ENCODE data around the gene ZNF512. TPM values are rescaled to one million over a fixed set of nuclear protein-coding genes. Genes with fewer than 3 reads are reported as not detected.
"Not testable (repeated sequence)": the region's sequence is repeated elsewhere in the genome, so short reads cannot be mapped to it uniquely, and the experiment has no call there.

ZNF512 gene
- total and polyA plus RNA-seq, 8 donors: 6.1 to 20.5 (median 10.0) TPM

- Histone ChIP-seq H3K36me3 (peaks cover 0 to 3% (median 2%) of the 10 kb centered on the region in 3 donors), H3K27ac (peak overlapping the region; percentile 16 to 77 (median 48)), H3K9me3 (no peaks in the 10 kb centered on the region), H3K4me3 (peak overlapping the region; percentile 63 to 85 (median 77)), H3K27me3 (no peaks in the 10 kb centered on the region), H3K4me1 (peaks cover 0 to 17% (median 4%) of the 10 kb centered on the region in 3 donors)
- TF ChIP-seq CTCF (IDR thresholded peaks at IDR 0.05): no peak
- intact Hi-C loops (cut with DNase I): no loop called here
- DNase-seq (peak in 1 of 6 donors; percentile 62), FAIRE-seq (no peak), ATAC-seq (peak; percentile 51 to 71 (median 68))
- WGBS, 2 donors: 2 to 4% methylated on average over 19 to 21 of the region's 21 CpGs
Observed at GRCh38 chr2:27627963-27628766, 45.3 kb downstream of the ZNF512 start.

- intact Hi-C loops (cut with DNase I): no loop called here
- Histone ChIP-seq H3K4me3 (peak within 1 kb of the TSS; percentile 63 to 85 (median 77)), H3K27ac (peak within 1 kb of the TSS; percentile 16 to 77 (median 48)), H3K9me3 (no peaks in the 10 kb centered on the region), H3K36me3 (peaks cover 0 to 2% (median 0%) of the 10 kb centered on the region in 3 donors), H3K27me3 (no peaks in the 10 kb centered on the region), H3K4me1 (peaks cover 0 to 17% (median 4%) of the 10 kb centered on the region in 3 donors)
- ATAC-seq (peak; percentile 96 to 99 (median 98)), FAIRE-seq (no peak), DNase-seq (peak; percentile 70 to 87 (median 81))
- TF ChIP-seq CTCF (IDR thresholded peaks at IDR 0.05): no peak
- WGBS, 2 donors: 0% methylated on average over 43 to 44 of the region's 44 CpGs
Observed at GRCh38 chr2:27628767-27629709, 46.2 kb downstream of the ZNF512 start, which contains the start of the genes CCDC121 and GPN1. Gene CCDC121, minus strand, starts transcription at chr2:27629012. Its CDS starts 1,213 bp downstream, at chr2:27627799. Gene GPN1, plus strand, starts transcription at chr2:27629050. Its CDS starts 9 bp downstream, at chr2:27629059.

GRCh38 chr2:27630257-27630656 is 47.4 kb downstream of the ZNF512 start:
- H3K36me3 ChIP-seq; ATAC-seq; H3K27ac ChIP-seq; H3K4me3 ChIP-seq; DNase-seq; FAIRE-seq; H3K9me3 ChIP-seq; intact Hi-C loops (cut with DNase I); H3K27me3 ChIP-seq: not testable (repeated sequence)
- 96% methylated on average over 2 of the region's 2 CpGs for WGBS, 2 donors
- H3K4me1 ChIP-seq: peaks cover 0 to 17% (median 4%) of the 10 kb centered on the region in 3 donors

GRCh38 chr2:27634291-27634690 is 51.4 kb downstream of the ZNF512 start:
- no peaks in the 10 kb centered on the region for H3K9me3 ChIP-seq
- TF ChIP-seq CTCF (IDR thresholded peaks at IDR 0.05): no peak
- H3K36me3 ChIP-seq: peaks cover 0 to 39% (median 7%) of the 10 kb centered on the region in 3 donors
- peaks cover 0 to 9% (median 0%) of the 10 kb centered on the region in 3 donors for H3K4me1 ChIP-seq
- H3K27ac ChIP-seq: no peak overlapping the region
- DNase-seq (no peak), FAIRE-seq (no peak), ATAC-seq (no peak)
- 94 to 95% methylated on average over 2 of the region's 2 CpGs for WGBS, 2 donors
- no peaks in the 10 kb centered on the region for H3K27me3 ChIP-seq
- intact Hi-C loops (cut with DNase I): no loop called here
- H3K4me3 ChIP-seq: no peak overlapping the region

GRCh38 chr2:27636766-27637165 is 53.9 kb downstream of the ZNF512 start:
- ATAC-seq (no peak), FAIRE-seq (no peak), DNase-seq (no peak)
- intact Hi-C loops (cut with DNase I): no loop called here
- H3K27me3 ChIP-seq: no peaks in the 10 kb centered on the region
- no peaks in the 10 kb centered on the region for H3K9me3 ChIP-seq
- no peaks in the 10 kb centered on the region for H3K4me1 ChIP-seq
- no peak overlapping the region for H3K4me3 ChIP-seq
- no peak for TF ChIP-seq CTCF (IDR thresholded peaks at IDR 0.05)
- H3K36me3 ChIP-seq: peaks cover 5 to 56% (median 24%) of the 10 kb centered on the region in 3 donors
- 91 to 93% methylated on average over 5 of the region's 5 CpGs for WGBS, 2 donors
- H3K27ac ChIP-seq: no peak overlapping the region
